Measurements from ENCODE around the gene WDR74.
A peak's percentile ranks its signal among the peaks of the same experiment; 100 is the strongest.

The WDR74 gene

GRCh38 chr11:62791501-62792201 lies 47.7 kb downstream of the WDR74 start, which contains the start of gene TMEM223:
TMEM223 (minus strand) TSS chr11:62792006; CDS start chr11:62791994, 12 bp downstream.
- peak; percentile 55 for DNase-seq

- DNase-seq, result no peak
Observed at GRCh38 chr11:62789576-62789975, 49.8 kb downstream of the WDR74 start.

DNA sequence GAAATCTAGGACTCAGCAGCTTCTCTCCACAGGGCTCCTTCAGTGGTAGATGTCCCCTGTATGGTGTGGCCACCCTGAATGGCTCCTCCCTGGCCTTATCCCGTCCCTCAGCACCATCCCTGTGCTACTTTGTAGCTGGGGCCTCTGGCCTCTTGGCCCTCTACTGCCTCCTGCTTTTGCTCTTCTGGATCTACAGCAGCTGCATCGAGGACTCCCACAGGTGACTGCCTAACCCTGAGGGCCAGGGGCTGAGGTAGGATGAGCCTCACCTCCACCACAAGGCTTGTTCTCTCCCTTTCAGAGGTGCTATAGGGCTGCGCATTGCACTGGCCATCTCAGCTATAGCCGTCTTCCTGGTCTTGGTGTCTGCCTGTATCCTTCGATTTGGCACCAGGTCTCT lies 50.4 kb downstream of the WDR74 start:
- DNase-seq, result no peak

DNA sequence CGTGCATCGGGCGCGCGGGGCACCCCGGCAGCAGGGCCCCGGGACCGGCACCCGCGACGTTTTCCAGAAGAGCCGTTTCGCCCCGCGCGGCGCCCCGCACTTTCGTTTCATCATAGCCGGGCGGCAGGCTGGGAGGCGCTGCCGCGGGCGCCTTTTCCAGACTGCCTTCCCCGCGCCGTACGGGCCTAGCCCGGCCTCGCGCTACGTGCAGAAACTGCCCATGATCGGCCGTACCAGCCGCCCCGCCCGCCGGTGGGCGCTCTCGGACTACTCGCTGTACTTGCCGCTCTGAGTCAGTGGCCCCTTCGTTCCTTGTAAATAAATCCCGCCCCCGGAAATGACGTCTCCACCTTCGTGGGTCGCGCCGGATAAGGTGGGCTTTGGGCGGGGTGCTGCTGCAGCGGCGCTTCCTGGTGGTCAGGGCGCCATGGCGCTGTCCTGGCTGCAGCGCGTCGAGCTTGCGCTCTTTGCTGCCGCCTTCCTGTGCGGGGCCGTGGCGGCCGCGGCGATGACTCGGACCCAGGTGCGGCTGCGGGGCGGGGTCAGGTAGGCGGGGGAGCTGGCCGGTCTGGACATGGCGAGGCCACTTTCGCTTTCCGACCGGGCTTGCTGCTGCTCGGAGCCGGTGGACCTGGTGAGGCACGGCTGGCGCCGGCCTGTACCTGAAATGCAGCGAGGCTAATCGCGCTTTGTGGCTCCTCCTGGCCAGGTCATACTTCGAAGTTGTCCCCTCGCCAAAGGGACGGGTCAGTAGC lies 52.2 kb downstream of the WDR74 start, which contains the start of gene TMEM179B:
TSS of gene TMEM179B (plus strand) at position 398 of the 755 bp plus-strand sequence. CDS start at position 428, 30 bp downstream.
- peak; percentile 94 for DNase-seq

- peak; percentile 66 for DNase-seq
Observed at GRCh38 chr11:62786318-62787004, 52.9 kb downstream of the WDR74 start.

Data from DMS153 (cell line).